Type B pancreatic cell (in vitro differentiated cells): ENCODE results near the gene ELL2. TPM values are rescaled to one million over a fixed set of nuclear protein-coding genes. Genes with fewer than 3 reads are reported as not detected.

Experiments
- DNase-seq: peaks from one replicate; pipeline ENCODE4 v3.0.0; 2021; ENCODE audit warnings: mixed read lengths; ENCODE audit not compliant: unreplicated experiment; ENCODE audit errors: extremely low spot score
- H3K27ac Mint-ChIP-seq: 2 replicates; pipeline ENCODE4 v1.8.0; 2021; ENCODE audit warnings: mild to moderate bottlenecking, mixed read lengths
- H3K27me3 Mint-ChIP-seq: 2 replicates; pipeline ENCODE4 v1.8.0; 2021; ENCODE audit warnings: mixed read lengths
- H3K36me3 Mint-ChIP-seq: 2 replicates; pipeline ENCODE4 v1.8.0; 2021; ENCODE audit warnings: mixed read lengths
- H3K4me1 Mint-ChIP-seq: one replicate; pipeline ENCODE4 v1.8.0; 2021; ENCODE audit warnings: mixed read lengths; ENCODE audit not compliant: unreplicated experiment
- H3K4me3 Mint-ChIP-seq: 2 replicates; pipeline ENCODE4 v1.8.0; 2021; ENCODE audit warnings: mild to moderate bottlenecking, mixed read lengths
- H3K9me3 Mint-ChIP-seq: 2 replicates; pipeline ENCODE4 v1.8.0; 2021; ENCODE audit warnings: mixed read lengths
- total RNA-seq: library from RNA; stranded (reverse); gene quantifications from 2 replicates; pipeline ENCODE4 v1.2.1, GENCODE V29; 2021; ENCODE audit warnings: low replicate concordance
- TF ChIP-seq, protein P1 (sequence below): fragments of 200-600 bp; sonication (generic); conservative IDR thresholded peaks from 2 replicates; pipeline ENCODE4 v1.5.0; 2021; ENCODE audit warnings: antibody characterized with exemption, mild to moderate bottlenecking

ELL2 gene
- total RNA-seq, 1 donor from 2014 or later: 33.9 TPM

DNA sequence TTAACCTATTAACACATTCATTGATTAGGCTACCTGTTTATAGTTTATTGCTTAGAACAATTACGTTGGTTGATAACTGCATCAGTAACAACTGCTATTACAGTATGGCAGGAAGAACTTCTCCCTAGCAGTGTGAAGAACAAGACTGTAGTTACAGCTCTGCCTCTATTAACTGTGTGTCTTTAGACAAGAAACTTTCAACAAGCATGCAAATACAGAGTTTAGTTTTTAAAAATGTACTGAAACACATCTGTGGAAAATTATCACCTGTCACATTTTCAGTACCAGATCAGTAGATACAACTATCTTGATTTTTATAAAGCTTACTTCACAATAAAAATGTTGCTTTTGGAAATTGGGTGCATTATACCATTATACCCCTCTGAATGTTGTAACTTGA lies 22.2 kb downstream of the ELL2 start:
- no peak overlapping the region for H3K27ac Mint-ChIP-seq
- H3K27me3 Mint-ChIP-seq: no peaks in the 10 kb centered on the region
- TF ChIP-seq, protein P1, sequence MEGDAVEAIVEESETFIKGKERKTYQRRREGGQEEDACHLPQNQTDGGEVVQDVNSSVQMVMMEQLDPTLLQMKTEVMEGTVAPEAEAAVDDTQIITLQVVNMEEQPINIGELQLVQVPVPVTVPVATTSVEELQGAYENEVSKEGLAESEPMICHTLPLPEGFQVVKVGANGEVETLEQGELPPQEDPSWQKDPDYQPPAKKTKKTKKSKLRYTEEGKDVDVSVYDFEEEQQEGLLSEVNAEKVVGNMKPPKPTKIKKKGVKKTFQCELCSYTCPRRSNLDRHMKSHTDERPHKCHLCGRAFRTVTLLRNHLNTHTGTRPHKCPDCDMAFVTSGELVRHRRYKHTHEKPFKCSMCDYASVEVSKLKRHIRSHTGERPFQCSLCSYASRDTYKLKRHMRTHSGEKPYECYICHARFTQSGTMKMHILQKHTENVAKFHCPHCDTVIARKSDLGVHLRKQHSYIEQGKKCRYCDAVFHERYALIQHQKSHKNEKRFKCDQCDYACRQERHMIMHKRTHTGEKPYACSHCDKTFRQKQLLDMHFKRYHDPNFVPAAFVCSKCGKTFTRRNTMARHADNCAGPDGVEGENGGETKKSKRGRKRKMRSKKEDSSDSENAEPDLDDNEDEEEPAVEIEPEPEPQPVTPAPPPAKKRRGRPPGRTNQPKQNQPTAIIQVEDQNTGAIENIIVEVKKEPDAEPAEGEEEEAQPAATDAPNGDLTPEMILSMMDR: no peak
- H3K36me3 Mint-ChIP-seq: peaks cover 6% of the 10 kb centered on the region
- H3K4me3 Mint-ChIP-seq: no peak overlapping the region
- H3K9me3 Mint-ChIP-seq: no peaks in the 10 kb centered on the region
- DNase-seq: no peak
- H3K4me1 Mint-ChIP-seq: peaks cover 12% of the 10 kb centered on the region

DNA sequence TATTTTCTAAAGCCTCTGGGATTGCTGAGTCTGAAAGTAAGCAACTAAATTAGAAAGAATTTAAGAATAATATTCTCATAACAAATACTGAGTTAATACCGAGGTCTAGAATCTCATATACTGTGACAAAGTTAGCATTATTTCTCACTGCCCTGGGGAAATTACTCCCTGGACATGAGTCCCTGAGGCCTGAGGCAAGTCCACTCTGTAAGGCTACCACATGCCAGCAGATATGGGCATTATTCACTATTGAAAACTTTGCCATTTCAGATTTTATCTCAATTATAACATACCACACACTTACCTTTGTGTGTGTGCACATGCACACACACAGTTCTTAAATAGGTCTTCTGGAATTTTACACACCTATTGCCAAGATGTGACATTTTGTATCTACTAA lies 22.9 kb downstream of the ELL2 start:
- DNase-seq: no peak
- TF ChIP-seq, protein P1: no peak
- Mint-ChIP-seq H3K4me3 (no peak overlapping the region), H3K36me3 (peaks cover 6% of the 10 kb centered on the region), H3K4me1 (peaks cover 12% of the 10 kb centered on the region), H3K27ac (no peak overlapping the region), H3K9me3 (no peaks in the 10 kb centered on the region), H3K27me3 (no peaks in the 10 kb centered on the region)

DNA sequence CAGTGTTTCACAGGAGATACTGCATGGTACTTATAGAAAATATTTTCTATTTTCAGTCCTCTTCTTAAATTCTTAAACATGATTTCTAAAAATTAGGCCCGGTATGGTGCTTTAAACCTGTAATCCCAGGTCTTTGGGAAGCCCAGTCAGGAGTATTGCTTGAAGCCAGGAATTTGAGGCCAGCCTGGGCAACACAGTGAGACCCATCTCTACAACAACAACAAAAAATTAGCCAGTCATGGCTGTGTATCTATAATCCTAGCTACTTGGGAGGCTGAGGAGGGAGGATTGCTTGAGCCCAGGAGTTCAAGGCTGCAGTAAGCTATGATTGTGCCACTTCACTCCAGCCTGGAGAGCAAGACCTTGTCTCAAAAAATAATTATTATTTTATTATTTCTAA lies 23.3 kb downstream of the ELL2 start:
- no peaks in the 10 kb centered on the region for H3K27me3 Mint-ChIP-seq
- DNase-seq: no peak
- H3K9me3 Mint-ChIP-seq: no peaks in the 10 kb centered on the region
- H3K4me1 Mint-ChIP-seq: peaks cover 12% of the 10 kb centered on the region
- H3K27ac Mint-ChIP-seq: no peak overlapping the region
- TF ChIP-seq, protein P1: no peak
- H3K36me3 Mint-ChIP-seq: peaks cover 6% of the 10 kb centered on the region
- no peak overlapping the region for H3K4me3 Mint-ChIP-seq

DNA sequence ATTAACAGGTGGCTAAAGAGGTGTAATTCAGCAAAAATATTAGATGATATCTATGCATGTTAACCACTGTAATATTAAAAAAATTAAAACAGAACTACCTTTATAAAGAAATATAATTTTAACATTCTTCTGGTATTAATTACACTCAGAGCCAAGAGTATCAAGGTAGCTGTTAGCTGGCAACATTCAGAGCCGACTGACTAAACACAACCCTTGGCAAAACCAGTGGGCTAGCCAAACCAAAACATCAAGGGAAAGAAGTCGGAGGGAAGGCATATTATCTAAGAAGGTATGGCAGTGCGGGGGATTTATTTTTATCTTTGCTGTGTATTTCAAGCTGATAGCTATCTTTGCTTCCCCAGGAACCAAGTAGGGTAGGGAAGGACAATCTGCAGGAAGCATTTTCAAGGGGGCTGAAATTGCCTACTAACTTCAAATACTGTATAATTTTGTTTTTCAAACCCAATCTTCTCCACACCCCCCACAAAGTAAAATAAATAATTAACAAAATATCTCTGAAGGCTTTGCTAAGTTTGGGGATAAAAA lies 24.0 kb downstream of the ELL2 start:
- Mint-ChIP-seq H3K4me1 (peaks cover 12% of the 10 kb centered on the region), H3K9me3 (no peaks in the 10 kb centered on the region), H3K36me3 (peaks cover 6% of the 10 kb centered on the region), H3K27me3 (no peaks in the 10 kb centered on the region), H3K4me3 (no peak overlapping the region), H3K27ac (no peak overlapping the region)
- TF ChIP-seq, protein P1: no peak
- no peak for DNase-seq

DNA sequence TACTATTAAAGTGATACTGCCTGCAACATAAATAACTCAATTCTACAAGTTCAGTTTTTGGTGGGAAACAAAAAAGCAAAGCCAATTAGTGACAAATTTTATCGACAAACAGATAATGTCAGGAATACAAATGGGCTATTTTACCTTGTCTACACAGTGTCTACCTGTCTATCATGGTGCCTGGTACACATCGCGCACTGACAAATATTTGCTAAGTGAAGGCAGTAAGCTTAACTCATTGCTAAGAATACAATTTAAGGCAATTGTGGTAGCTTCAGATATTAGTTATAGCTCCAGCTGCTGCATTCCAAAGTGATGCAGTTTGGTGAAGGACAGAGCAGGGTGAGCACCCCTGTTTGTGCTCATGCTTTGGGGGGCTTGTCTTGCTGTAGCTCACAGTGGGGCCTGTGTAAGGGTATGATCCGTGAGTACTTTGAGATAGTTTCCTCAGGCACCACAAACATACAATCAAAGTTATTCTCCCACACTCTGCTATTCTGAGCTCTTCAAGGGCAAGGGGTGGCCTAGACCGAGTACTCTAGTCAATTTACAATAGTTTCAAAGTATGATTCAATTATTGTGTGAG lies 24.7 kb downstream of the ELL2 start:
- Mint-ChIP-seq H3K9me3 (no peaks in the 10 kb centered on the region), H3K4me1 (peaks cover 12% of the 10 kb centered on the region), H3K27me3 (no peaks in the 10 kb centered on the region), H3K27ac (peak overlapping the region; percentile 34), H3K4me3 (no peak overlapping the region), H3K36me3 (peaks cover 6% of the 10 kb centered on the region)
- TF ChIP-seq, protein P1: no peak
- DNase-seq: no peak
